Right forelimb (tissue), 1 donor: ENCODE results near the gene LRP2.
A peak's percentile ranks its signal among the peaks of the same experiment; 100 is the strongest.

ENCODE experiments used
- DNase-seq: peaks from one replicate; pipeline ENCODE4 v3.0.0-alpha.2; 2018

The LRP2 gene

GRCh38 chr2:169237286-169237685 lies 125.0 kb downstream of the LRP2 start:
- no peak for DNase-seq

GRCh38 chr2:169232551-169233154 lies 129.7 kb downstream of the LRP2 start:
- DNase-seq, result no peak

- no peak for DNase-seq
These were observed 132.1 kb downstream of the LRP2 start for GRCh38 chr2:169230204-169230603.

- DNase-seq, result no peak
These were observed 132.7 kb downstream of the LRP2 start for GRCh38 chr2:169229590-169229989.

GRCh38 chr2:169225906-169226305 lies 136.4 kb downstream of the LRP2 start:
- no peak for DNase-seq

- no peak for DNase-seq
These were observed 137.0 kb downstream of the LRP2 start for GRCh38 chr2:169225233-169225750.

- DNase-seq, result no peak
These were observed 139.7 kb downstream of the LRP2 start for GRCh38 chr2:169222665-169223064.

- DNase-seq, result no peak
These were observed 140.5 kb downstream of the LRP2 start for GRCh38 chr2:169221745-169222369.

GRCh38 chr2:169210917-169211316 lies 151.4 kb downstream of the LRP2 start:
- DNase-seq, result no peak

GRCh38 chr2:169208026-169208425 lies 154.3 kb downstream of the LRP2 start:
- DNase-seq, result no peak

GRCh38 chr2:169205176-169205575 lies 157.2 kb downstream of the LRP2 start:
- no peak for DNase-seq

GRCh38 chr2:169203952-169204351 lies 158.4 kb downstream of the LRP2 start:
- DNase-seq, result no peak

- DNase-seq, result no peak
These were observed 161.6 kb downstream of the LRP2 start for GRCh38 chr2:169200756-169201155.

GRCh38 chr2:169193618-169194017 lies 168.7 kb downstream of the LRP2 start:
- no peak for DNase-seq

GRCh38 chr2:169190197-169190775 lies 172.0 kb downstream of the LRP2 start:
- DNase-seq, result no peak

GRCh38 chr2:169189132-169189531 lies 173.2 kb downstream of the LRP2 start:
- no peak for DNase-seq

- no peak for DNase-seq
These were observed 176.6 kb downstream of the LRP2 start for GRCh38 chr2:169185711-169186110.

- no peak for DNase-seq
These were observed 178.3 kb downstream of the LRP2 start for GRCh38 chr2:169184074-169184473.

- DNase-seq, result no peak
These were observed 179.8 kb downstream of the LRP2 start for GRCh38 chr2:169182573-169182972.

GRCh38 chr2:169178804-169179390 lies 183.4 kb downstream of the LRP2 start:
- DNase-seq, result no peak

GRCh38 chr2:169178364-169178763 lies 184.0 kb downstream of the LRP2 start:
- DNase-seq, result no peak

GRCh38 chr2:169175112-169175511 lies 187.2 kb downstream of the LRP2 start:
- DNase-seq, result no peak

GRCh38 chr2:169173876-169174275 lies 188.5 kb downstream of the LRP2 start:
- DNase-seq, result peak; percentile 42

GRCh38 chr2:169172914-169173313 lies 189.4 kb downstream of the LRP2 start:
- no peak for DNase-seq
